HEK293 (cell line): Measurements from ENCODE around the gene CAPS.

Experiments
- CTCF ChIA-PET: fragments of 350-600 bp; formaldehyde crosslinking; extraction: SDS; loops from one replicate; lab custom pipeline; 2021; ENCODE audit warnings: antibody characterized with exemption; lab: Yijun Ruan, JAX
- POLR2A ChIA-PET: fragments of 300-600 bp; formaldehyde crosslinking; extraction: SDS; loops from one replicate; lab custom pipeline; 2020; ENCODE audit warnings: antibody characterized with exemption, inconsistent platforms; lab: Yijun Ruan, JAX
- H3K27ac ChIP-seq: fragments of 200-500 bp; sonication (Bioruptor generic); 2 replicates; pipeline ENCODE4 v1.5.1; 2014; ENCODE audit warnings: low read depth, low read length, control low read depth, inconsistent platforms; ENCODE audit errors: extremely low read depth
- H3K36me3 ChIP-seq, 2 experiments: fragments of 200-500 bp in 1 of 2; sonication (Bioruptor generic) in 1 of 2; 1 replicate in 1 of 2; 2 replicates in 1 of 2; pipeline ENCODE4 v1.5.1; 2014 to 2017; ENCODE audit warnings: inconsistent platforms in 2 of 2, low read length in 2 of 2; ENCODE audit not compliant: control insufficient read depth in 2 of 2, insufficient read depth in 1 of 2
- H3K4me1 ChIP-seq: fragments of 200-500 bp; sonication (Bioruptor generic); 2 replicates; pipeline ENCODE4 v1.5.1; 2014; ENCODE audit warnings: mild to moderate bottlenecking, low read length, inconsistent platforms; ENCODE audit not compliant: control insufficient read depth, insufficient read depth
- H3K4me3 ChIP-seq: 2 replicates; pipeline ENCODE4 v1.5.1; 2011; ENCODE audit warnings: low read depth, mild to moderate bottlenecking, control low read depth, low read length, moderate library complexity
- H3K9me3 ChIP-seq: fragments of 200-500 bp; sonication (Bioruptor generic); 2 replicates; pipeline ENCODE4 v1.5.1; 2014; ENCODE audit warnings: low read depth, low read length, inconsistent platforms; ENCODE audit not compliant: control insufficient read depth, insufficient read depth
- GLIS1 ChIP-seq: fragments of 450-650 bp; formaldehyde crosslinking; IDR thresholded peaks from 2 replicates; pipeline ENCODE4 v1.5.1; 2016; ENCODE audit warnings: missing biosample characterization, missing genetic modification characterization
- HOXD13 ChIP-seq: sonication (generic); formaldehyde crosslinking; IDR thresholded peaks from 2 replicates; pipeline ENCODE4 v1.8.0; 2022; ENCODE audit warnings: missing genetic modification reagents, borderline replicate concordance
- KLF16 ChIP-seq: fragments of 450-650 bp; formaldehyde crosslinking; IDR thresholded peaks from 2 replicates; pipeline ENCODE4 v1.5.1; 2017; ENCODE audit warnings: missing biosample characterization, missing genetic modification characterization
- OSR2 ChIP-seq: fragments of 450-650 bp; formaldehyde crosslinking; IDR thresholded peaks from 2 replicates; pipeline ENCODE4 v1.5.1; 2016; ENCODE audit warnings: missing biosample characterization, missing genetic modification characterization
- SALL2 ChIP-seq: fragments of 450-650 bp; formaldehyde crosslinking; IDR thresholded peaks from 2 replicates; pipeline ENCODE4 v1.5.0; 2017; ENCODE audit warnings: missing biosample characterization, mild to moderate bottlenecking, missing genetic modification characterization, borderline replicate concordance
- YY1 ChIP-seq: fragments of 450-650 bp; formaldehyde crosslinking; IDR thresholded peaks from 2 replicates; pipeline ENCODE4 v1.5.1; 2018; ENCODE audit warnings: missing biosample characterization, missing genetic modification characterization
- ZFP41 ChIP-seq: fragments of 450-650 bp; formaldehyde crosslinking; IDR thresholded peaks from 2 replicates; pipeline ENCODE4 v1.5.1; 2016; ENCODE audit warnings: missing biosample characterization, missing genetic modification characterization, borderline replicate concordance
- ZNF132 ChIP-seq: fragments of 450-650 bp; formaldehyde crosslinking; IDR thresholded peaks from 2 replicates; pipeline ENCODE4 v1.5.1; 2017; ENCODE audit warnings: missing biosample characterization, missing genetic modification characterization, borderline replicate concordance
- ZNF221 ChIP-seq: fragments of 450-650 bp; formaldehyde crosslinking; IDR thresholded peaks from 2 replicates; pipeline ENCODE4 v1.5.1; 2017; ENCODE audit warnings: missing biosample characterization, missing genetic modification characterization, borderline replicate concordance
- ZNF239 ChIP-seq: fragments of 450-650 bp; formaldehyde crosslinking; IDR thresholded peaks from 2 replicates; pipeline ENCODE4 v1.5.1; 2016; ENCODE audit warnings: missing biosample characterization, missing genetic modification characterization
- ZNF274 ChIP-seq, 2 experiments: fragments of 200-500 bp in 1 of 2; fragments of 450-650 bp in 1 of 2; sonication (Bioruptor generic) in 1 of 2; formaldehyde crosslinking in 1 of 2; IDR thresholded peaks; 2 replicates each; pipeline versions ENCODE4 v1.5.1 to v1.6.1; 2014 to 2016; ENCODE audit warnings: borderline replicate concordance in 1 of 2, inconsistent platforms in 1 of 2, low read length in 1 of 2, missing biosample characterization in 1 of 2, missing genetic modification characterization in 1 of 2
- ZNF366 ChIP-seq: fragments of 450-650 bp; formaldehyde crosslinking; conservative IDR thresholded peaks from 2 replicates; pipeline ENCODE4 v1.5.1; 2016; ENCODE audit warnings: missing biosample characterization, missing genetic modification characterization
- ZNF404 ChIP-seq: fragments of 450-650 bp; formaldehyde crosslinking; IDR thresholded peaks from 2 replicates; pipeline ENCODE4 v1.5.1; 2017; ENCODE audit warnings: missing biosample characterization, missing genetic modification characterization
- ZNF433 ChIP-seq: fragments of 450-650 bp; formaldehyde crosslinking; IDR thresholded peaks from 2 replicates; pipeline ENCODE4 v1.5.1; 2016; ENCODE audit warnings: missing biosample characterization, missing genetic modification characterization, low read depth
- ZNF560 ChIP-seq: fragments of 450-650 bp; formaldehyde crosslinking; IDR thresholded peaks from 2 replicates; pipeline ENCODE4 v1.5.1; 2017; ENCODE audit warnings: missing biosample characterization, missing genetic modification characterization, borderline replicate concordance
- ZNF561 ChIP-seq: fragments of 450-650 bp; IDR thresholded peaks from 2 replicates; pipeline ENCODE4 v1.5.1; 2018; ENCODE audit warnings: missing biosample characterization, missing genetic modification characterization, borderline replicate concordance
- ZNF585B ChIP-seq: fragments of 450-650 bp; formaldehyde crosslinking; IDR thresholded peaks from 2 replicates; pipeline ENCODE4 v1.5.1; 2016; ENCODE audit warnings: missing biosample characterization, missing genetic modification characterization
- ZNF621 ChIP-seq: fragments of 450-650 bp; formaldehyde crosslinking; IDR thresholded peaks from 2 replicates; pipeline ENCODE4 v1.5.1; 2017; ENCODE audit warnings: missing biosample characterization, missing genetic modification characterization
- ZNF776 ChIP-seq: fragments of 450-650 bp; formaldehyde crosslinking; IDR thresholded peaks from 2 replicates; pipeline ENCODE4 v1.5.0; 2017; ENCODE audit warnings: missing biosample characterization, missing genetic modification characterization, borderline replicate concordance
- TF ChIP-seq, protein P1 (sequence below): fragments of 450-650 bp; formaldehyde crosslinking; IDR thresholded peaks from 2 replicates; pipeline ENCODE4 v1.5.1; 2016; ENCODE audit warnings: missing biosample characterization, missing genetic modification characterization
- TF ChIP-seq, protein P2 (sequence below): fragments of 450-650 bp; formaldehyde crosslinking; IDR thresholded peaks from 2 replicates; pipeline ENCODE4 v1.5.1; 2016; ENCODE audit warnings: missing biosample characterization, missing genetic modification characterization
- TF ChIP-seq, protein P3 (sequence below): fragments of 450-650 bp; formaldehyde crosslinking; IDR thresholded peaks from 2 replicates; pipeline ENCODE4 v1.5.1; 2016; ENCODE audit warnings: missing biosample characterization, missing genetic modification characterization, low read depth
- TF ChIP-seq, protein P4 (sequence below): fragments of 450-650 bp; formaldehyde crosslinking; IDR thresholded peaks from 2 replicates; pipeline ENCODE4 v1.5.1; 2016; ENCODE audit warnings: missing biosample characterization, missing genetic modification characterization
- TF ChIP-seq, protein P5 (sequence below): fragments of 450-650 bp; formaldehyde crosslinking; IDR thresholded peaks from 2 replicates; pipeline ENCODE4 v1.5.1; 2016; ENCODE audit warnings: missing biosample characterization, missing genetic modification characterization
- TF ChIP-seq, protein P6 (sequence below): fragments of 450-650 bp; formaldehyde crosslinking; IDR thresholded peaks from 2 replicates; pipeline ENCODE4 v1.5.1; 2016; ENCODE audit warnings: missing biosample characterization, missing genetic modification characterization

CAPS gene

DNA sequence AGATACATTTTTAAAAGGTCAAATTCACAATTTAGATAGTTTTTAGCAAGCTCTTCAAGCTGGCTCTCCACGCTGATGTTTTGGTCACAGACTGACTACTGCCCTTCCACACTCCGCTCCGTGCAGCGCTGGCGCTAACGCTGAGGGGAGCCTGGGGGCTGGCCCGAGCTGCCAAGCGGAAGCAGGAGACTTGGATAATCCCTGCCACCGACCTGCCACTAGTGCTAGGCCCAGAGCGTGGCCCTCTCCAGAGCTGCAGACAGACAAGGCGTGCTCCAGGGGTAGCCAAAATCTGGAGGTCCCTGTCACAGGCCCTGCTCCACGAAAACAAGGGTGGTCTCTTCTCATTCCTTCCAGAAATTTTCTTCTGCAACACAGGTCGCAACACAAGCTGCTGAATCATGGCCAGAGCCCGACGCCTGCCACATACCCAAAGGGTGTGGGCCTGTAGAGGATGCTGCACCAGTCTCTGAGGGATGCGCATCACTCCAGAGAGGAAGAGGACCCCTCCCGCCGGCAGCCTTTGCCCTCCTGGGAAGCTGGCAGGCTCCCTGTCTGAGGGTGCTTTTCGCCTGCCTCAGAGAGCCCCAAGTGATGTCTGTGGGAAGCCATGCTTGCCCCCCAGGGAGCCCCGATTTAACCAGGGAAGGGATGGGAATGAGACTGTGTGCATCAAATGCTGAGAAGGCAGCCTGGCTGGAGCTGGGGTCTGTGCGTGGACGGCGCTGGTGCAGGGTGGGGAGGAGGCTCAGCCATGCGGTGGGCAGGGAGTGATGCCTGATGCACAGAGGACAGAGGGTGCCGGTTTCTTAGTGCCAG lies 21.6 kb downstream of the CAPS start:
- Histone ChIP-seq H3K4me3 (no peak overlapping the region), H3K9me3 (no peaks in the 10 kb centered on the region), H3K4me1 (peaks cover 4% of the 10 kb centered on the region; the same call in 1 of the 2 replicates), H3K27ac (no peak overlapping the region), H3K36me3 (peaks cover 8 to 69% of the 10 kb centered on the region in 2 experiments)
- ChIA-PET CTCF (interaction anchor here (1.2 to 1.7 kb wide), 2 partner anchors 11 to 132 kb away, joined by 4 to 7 read pairs; partner anchors contain the start of gene NRTN), POLR2A (no interaction called here)
- peak; percentile 4; the same call in 1 of the 2 replicates for TF ChIP-seq ZNF561 (tag by site-specific recombination)
- TF ChIP-seq, protein P1, sequence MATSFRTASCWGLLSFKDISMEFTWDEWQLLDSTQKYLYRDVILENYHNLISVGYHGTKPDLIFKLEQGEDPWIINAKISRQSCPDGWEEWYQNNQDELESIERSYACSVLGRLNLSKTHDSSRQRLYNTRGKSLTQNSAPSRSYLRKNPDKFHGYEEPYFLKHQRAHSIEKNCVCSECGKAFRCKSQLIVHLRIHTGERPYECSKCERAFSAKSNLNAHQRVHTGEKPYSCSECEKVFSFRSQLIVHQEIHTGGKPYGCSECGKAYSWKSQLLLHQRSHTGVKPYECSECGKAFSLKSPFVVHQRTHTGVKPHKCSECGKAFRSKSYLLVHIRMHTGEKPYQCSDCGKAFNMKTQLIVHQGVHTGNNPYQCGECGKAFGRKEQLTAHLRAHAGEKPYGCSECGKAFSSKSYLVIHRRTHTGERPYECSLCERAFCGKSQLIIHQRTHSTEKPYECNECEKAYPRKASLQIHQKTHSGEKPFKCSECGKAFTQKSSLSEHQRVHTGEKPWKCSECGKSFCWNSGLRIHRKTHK (tag by site-specific recombination), result no peak
- no peak for TF ChIP-seq ZNF560 (tag by site-specific recombination)
- no peak for TF ChIP-seq HOXD13 (CRISPR knock-in tag)
- TF ChIP-seq ZNF433, result no peak
- TF ChIP-seq ZNF621 (tag by site-specific recombination), result no peak
- no peak for TF ChIP-seq ZNF274 (IDR thresholded peaks at IDR 0.05; ENCODE audit: low read length)
- no peak for TF ChIP-seq ZNF274 (tag by site-specific recombination; IDR thresholded peaks at IDR 0.05; ENCODE audit: borderline replicate concordance)
- TF ChIP-seq OSR2 (tag by site-specific recombination), result peak; percentile 77
- TF ChIP-seq ZNF776 (tag by site-specific recombination), result no peak
- no peak for TF ChIP-seq ZNF366 (tag by site-specific recombination)
- peak; percentile 39; the same call in 1 of the 2 replicates for TF ChIP-seq GLIS1 (tag by site-specific recombination)
- no peak for TF ChIP-seq ZNF404 (tag by site-specific recombination)
- TF ChIP-seq SALL2 (tag by site-specific recombination), result no peak
- no peak for TF ChIP-seq YY1 (tag by site-specific recombination)
- no peak for TF ChIP-seq ZNF585B
- no peak for TF ChIP-seq ZNF221 (tag by site-specific recombination)
- TF ChIP-seq, protein P2, sequence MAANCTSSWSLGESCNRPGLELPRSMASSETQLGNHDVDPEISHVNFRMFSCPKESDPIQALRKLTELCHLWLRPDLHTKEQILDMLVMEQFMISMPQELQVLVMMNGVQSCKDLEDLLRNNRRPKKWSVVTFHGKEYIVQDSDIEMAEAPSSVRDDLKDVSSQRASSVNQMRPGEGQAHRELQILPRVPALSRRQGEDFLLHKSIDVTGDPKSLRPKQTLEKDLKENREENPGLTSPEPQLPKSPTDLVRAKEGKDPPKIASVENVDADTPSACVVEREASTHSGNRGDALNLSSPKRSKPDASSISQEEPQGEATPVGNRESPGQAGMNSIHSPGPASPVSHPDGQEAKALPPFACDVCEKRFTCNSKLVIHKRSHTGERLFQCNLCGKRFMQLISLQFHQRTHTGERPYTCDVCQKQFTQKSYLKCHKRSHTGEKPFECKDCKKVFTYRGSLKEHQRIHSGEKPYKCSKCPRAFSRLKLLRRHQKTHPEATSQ, result no peak
- TF ChIP-seq, protein P3, sequence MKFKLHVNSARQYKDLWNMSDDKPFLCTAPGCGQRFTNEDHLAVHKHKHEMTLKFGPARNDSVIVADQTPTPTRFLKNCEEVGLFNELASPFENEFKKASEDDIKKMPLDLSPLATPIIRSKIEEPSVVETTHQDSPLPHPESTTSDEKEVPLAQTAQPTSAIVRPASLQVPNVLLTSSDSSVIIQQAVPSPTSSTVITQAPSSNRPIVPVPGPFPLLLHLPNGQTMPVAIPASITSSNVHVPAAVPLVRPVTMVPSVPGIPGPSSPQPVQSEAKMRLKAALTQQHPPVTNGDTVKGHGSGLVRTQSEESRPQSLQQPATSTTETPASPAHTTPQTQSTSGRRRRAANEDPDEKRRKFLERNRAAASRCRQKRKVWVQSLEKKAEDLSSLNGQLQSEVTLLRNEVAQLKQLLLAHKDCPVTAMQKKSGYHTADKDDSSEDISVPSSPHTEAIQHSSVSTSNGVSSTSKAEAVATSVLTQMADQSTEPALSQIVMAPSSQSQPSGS, result no peak
- no peak for TF ChIP-seq ZNF239
- TF ChIP-seq, protein P4, sequence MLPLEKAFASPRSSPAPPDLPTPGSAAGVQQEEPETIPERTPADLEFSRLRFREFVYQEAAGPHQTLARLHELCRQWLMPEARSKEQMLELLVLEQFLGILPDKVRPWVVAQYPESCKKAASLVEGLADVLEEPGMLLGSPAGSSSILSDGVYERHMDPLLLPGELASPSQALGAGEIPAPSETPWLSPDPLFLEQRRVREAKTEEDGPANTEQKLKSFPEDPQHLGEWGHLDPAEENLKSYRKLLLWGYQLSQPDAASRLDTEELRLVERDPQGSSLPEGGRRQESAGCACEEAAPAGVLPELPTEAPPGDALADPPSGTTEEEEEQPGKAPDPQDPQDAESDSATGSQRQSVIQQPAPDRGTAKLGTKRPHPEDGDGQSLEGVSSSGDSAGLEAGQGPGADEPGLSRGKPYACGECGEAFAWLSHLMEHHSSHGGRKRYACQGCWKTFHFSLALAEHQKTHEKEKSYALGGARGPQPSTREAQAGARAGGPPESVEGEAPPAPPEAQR (tag by site-specific recombination), result no peak
- TF ChIP-seq, protein P5, sequence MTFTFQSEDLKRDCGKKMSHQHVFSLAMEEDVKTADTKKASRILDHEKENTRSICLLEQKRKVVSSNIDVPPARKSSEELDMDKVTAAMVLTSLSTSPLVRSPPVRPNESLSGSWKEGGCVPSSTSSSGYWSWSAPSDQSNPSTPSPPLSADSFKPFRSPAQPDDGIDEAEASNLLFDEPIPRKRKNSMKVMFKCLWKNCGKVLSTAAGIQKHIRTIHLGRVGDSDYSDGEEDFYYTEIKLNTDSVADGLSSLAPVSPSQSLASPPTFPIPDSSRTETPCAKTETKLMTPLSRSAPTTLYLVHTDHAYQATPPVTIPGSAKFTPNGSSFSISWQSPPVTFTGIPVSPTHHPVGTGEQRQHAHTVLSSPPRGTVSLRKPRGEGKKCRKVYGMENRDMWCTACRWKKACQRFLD (tag by site-specific recombination), result no peak
- TF ChIP-seq ZNF132 (tag by site-specific recombination), result no peak
- TF ChIP-seq KLF16 (tag by site-specific recombination), result no peak
- no peak for TF ChIP-seq ZFP41 (tag by site-specific recombination)
- TF ChIP-seq, protein P6, sequence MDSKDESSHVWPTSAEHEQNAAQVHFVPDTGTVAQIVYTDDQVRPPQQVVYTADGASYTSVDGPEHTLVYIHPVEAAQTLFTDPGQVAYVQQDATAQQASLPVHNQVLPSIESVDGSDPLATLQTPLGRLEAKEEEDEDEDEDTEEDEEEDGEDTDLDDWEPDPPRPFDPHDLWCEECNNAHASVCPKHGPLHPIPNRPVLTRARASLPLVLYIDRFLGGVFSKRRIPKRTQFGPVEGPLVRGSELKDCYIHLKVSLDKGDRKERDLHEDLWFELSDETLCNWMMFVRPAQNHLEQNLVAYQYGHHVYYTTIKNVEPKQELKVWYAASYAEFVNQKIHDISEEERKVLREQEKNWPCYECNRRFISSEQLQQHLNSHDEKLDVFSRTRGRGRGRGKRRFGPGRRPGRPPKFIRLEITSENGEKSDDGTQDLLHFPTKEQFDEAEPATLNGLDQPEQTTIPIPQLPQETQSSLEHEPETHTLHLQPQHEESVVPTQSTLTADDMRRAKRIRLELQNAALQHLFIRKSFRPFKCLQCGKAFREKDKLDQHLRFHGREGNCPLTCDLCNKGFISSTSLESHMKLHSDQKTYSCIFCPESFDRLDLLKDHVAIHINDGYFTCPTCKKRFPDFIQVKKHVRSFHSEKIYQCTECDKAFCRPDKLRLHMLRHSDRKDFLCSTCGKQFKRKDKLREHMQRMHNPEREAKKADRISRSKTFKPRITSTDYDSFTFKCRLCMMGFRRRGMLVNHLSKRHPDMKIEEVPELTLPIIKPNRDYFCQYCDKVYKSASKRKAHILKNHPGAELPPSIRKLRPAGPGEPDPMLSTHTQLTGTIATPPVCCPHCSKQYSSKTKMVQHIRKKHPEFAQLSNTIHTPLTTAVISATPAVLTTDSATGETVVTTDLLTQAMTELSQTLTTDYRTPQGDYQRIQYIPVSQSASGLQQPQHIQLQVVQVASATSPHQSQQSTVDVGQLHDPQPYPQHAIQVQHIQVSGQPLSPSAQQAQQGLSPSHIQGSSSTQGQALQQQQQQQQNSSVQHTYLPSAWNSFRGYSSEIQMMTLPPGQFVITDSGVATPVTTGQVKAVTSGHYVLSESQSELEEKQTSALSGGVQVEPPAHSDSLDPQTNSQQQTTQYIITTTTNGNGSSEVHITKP, result no peak
- TF ChIP-seq, all 188 proteins: peak for 3
